Loucy (cell line): Measurements from ENCODE around the gene CORO7.

Source experiments
- EZH2phosphoT487 ChIP-seq: fragments of 200-600 bp; IDR thresholded peaks from 2 replicates; pipeline ENCODE4 v1.6.1; 2018; ENCODE audit warnings: antibody characterized with exemption, mild to moderate bottlenecking, moderate library complexity, borderline replicate concordance
- TF ChIP-seq, protein P1 (sequence below): fragments of 200-600 bp; sonication (generic); conservative IDR thresholded peaks from 2 replicates; pipeline ENCODE4 v1.5.1; 2014; ENCODE audit warnings: mild to moderate bottlenecking, antibody characterized with exemption, low read length

- TF ChIP-seq, protein P1, sequence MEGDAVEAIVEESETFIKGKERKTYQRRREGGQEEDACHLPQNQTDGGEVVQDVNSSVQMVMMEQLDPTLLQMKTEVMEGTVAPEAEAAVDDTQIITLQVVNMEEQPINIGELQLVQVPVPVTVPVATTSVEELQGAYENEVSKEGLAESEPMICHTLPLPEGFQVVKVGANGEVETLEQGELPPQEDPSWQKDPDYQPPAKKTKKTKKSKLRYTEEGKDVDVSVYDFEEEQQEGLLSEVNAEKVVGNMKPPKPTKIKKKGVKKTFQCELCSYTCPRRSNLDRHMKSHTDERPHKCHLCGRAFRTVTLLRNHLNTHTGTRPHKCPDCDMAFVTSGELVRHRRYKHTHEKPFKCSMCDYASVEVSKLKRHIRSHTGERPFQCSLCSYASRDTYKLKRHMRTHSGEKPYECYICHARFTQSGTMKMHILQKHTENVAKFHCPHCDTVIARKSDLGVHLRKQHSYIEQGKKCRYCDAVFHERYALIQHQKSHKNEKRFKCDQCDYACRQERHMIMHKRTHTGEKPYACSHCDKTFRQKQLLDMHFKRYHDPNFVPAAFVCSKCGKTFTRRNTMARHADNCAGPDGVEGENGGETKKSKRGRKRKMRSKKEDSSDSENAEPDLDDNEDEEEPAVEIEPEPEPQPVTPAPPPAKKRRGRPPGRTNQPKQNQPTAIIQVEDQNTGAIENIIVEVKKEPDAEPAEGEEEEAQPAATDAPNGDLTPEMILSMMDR: no peak
- no peak for TF ChIP-seq EZH2phosphoT487
These were observed 92.4 kb downstream of the CORO7 start for GRCh38 chr16:4323845-4324488.
